Activated T-cell treated with anti-CD3 and anti-CD28 coated beads for 1 hour (primary cell): ENCODE results near the gene ABLIM1.

Source experiments
- DNase-seq: peaks from one replicate; pipeline ENCODE4 v3.0.0-alpha.2; 2020; ENCODE audit warnings: low read depth

Gene ABLIM1

GRCh38 chr10:114545819-114546218, 112.3 kb downstream of the ABLIM1 start:
- DNase-seq: no peak

GRCh38 chr10:114545071-114545470, 113.0 kb downstream of the ABLIM1 start:
- no peak for DNase-seq

GRCh38 chr10:114544045-114544659, 113.9 kb downstream of the ABLIM1 start:
- DNase-seq: peak; percentile 56

GRCh38 chr10:114543456-114543855, 114.6 kb downstream of the ABLIM1 start:
- DNase-seq: no peak

- no peak for DNase-seq
Measured at GRCh38 chr10:114542373-114542772, 115.7 kb downstream of the ABLIM1 start.

- DNase-seq: no peak
Measured at GRCh38 chr10:114541797-114542160, 116.3 kb downstream of the ABLIM1 start.

GRCh38 chr10:114541081-114541796, 116.8 kb downstream of the ABLIM1 start:
- DNase-seq: peak; percentile 49

- DNase-seq: no peak
Measured at GRCh38 chr10:114540236-114540635, 117.8 kb downstream of the ABLIM1 start.

- DNase-seq: no peak
Measured at GRCh38 chr10:114539623-114540022, 118.5 kb downstream of the ABLIM1 start.

- DNase-seq: peak; percentile 40
Measured at GRCh38 chr10:114538181-114538906, 119.7 kb downstream of the ABLIM1 start.

- no peak for DNase-seq
Measured at GRCh38 chr10:114537736-114538135, 120.3 kb downstream of the ABLIM1 start.

GRCh38 chr10:114534571-114534981, 123.5 kb downstream of the ABLIM1 start:
- DNase-seq: no peak

- DNase-seq: no peak
Measured at GRCh38 chr10:114532226-114532625, 125.8 kb downstream of the ABLIM1 start.

GRCh38 chr10:114526504-114527238, 131.4 kb downstream of the ABLIM1 start:
- DNase-seq: peak; percentile 76

GRCh38 chr10:114526126-114526503, 132.0 kb downstream of the ABLIM1 start:
- no peak for DNase-seq

- no peak for DNase-seq
Measured at GRCh38 chr10:114525368-114525949, 132.6 kb downstream of the ABLIM1 start.

- DNase-seq: no peak
Measured at GRCh38 chr10:114523876-114524275, 134.2 kb downstream of the ABLIM1 start.

GRCh38 chr10:114521255-114521654, 136.8 kb downstream of the ABLIM1 start:
- no peak for DNase-seq

- no peak for DNase-seq
Measured at GRCh38 chr10:114520453-114520852, 137.6 kb downstream of the ABLIM1 start.

GRCh38 chr10:114519756-114520293, 138.2 kb downstream of the ABLIM1 start:
- DNase-seq: no peak

GRCh38 chr10:114519306-114519669, 138.8 kb downstream of the ABLIM1 start:
- DNase-seq: no peak
